GM12878 (cell line): ENCODE measurements around the gene WTAP.
"Not testable (repeated sequence)": the region's sequence is repeated elsewhere in the genome, so short reads cannot be mapped to it uniquely, and the experiment has no call there.

Source experiments
- ASH2L ChIP-seq: fragments of 300-600, 200-600 bp; sonication (generic); IDR thresholded peaks from 2 replicates; pipeline ENCODE4 v1.6.1; 2017; ENCODE audit warnings: low read depth, mild to moderate bottlenecking, borderline replicate concordance
- CREB1 ChIP-seq: IDR thresholded peaks from 2 replicates; pipeline ENCODE4 v1.6.1; 2012; ENCODE audit warnings: low read depth, mild to moderate bottlenecking, inconsistent platforms
- CTCF ChIP-seq, 3 experiments: IDR thresholded peaks in 2 of 3; conservative IDR thresholded peaks in 1 of 3; 2 replicates each; pipeline ENCODE4 v1.5.1; 2011; ENCODE audit warnings: low read depth in 3 of 3, low read length in 3 of 3, mild to moderate bottlenecking in 3 of 3, control low read depth in 2 of 3, moderate library complexity in 2 of 3, inconsistent platforms in 1 of 3, mixed read lengths in 1 of 3; ENCODE audit not compliant: control insufficient read depth in 2 of 3, insufficient read depth in 1 of 3; ENCODE audit errors: extremely low read depth in 1 of 3
- RAD51 ChIP-seq: fragments of 450-650 bp; IDR thresholded peaks from 2 replicates; pipeline ENCODE4 v1.6.1; 2016; ENCODE audit warnings: moderate library complexity, mild to moderate bottlenecking, inconsistent platforms
- REST ChIP-seq: IDR thresholded peaks from 2 replicates; pipeline ENCODE4 v1.6.1; 2012; ENCODE audit warnings: mild to moderate bottlenecking, low read depth, low read length
- SP1 ChIP-seq: IDR thresholded peaks from one replicate; pipeline ENCODE4 v1.6.1; 2011; ENCODE audit warnings: low read depth, low read length

- not testable (repeated sequence) for TF ChIP-seq REST; ASH2L; CTCF (IDR thresholded peaks at IDR 0.05 in 2 of 3, conservative IDR thresholded peaks at IDR 0.05 in 1 of 3; ENCODE audit: control insufficient read depth in 2 of 3, extremely low read depth in 1 of 3, insufficient read depth in 1 of 3, low read depth in 3 of 3, low read length in 3 of 3); CREB1; SP1; RAD51
Observed at GRCh38 chr6:159733395-159733794, 6.1 kb downstream of the WTAP start.
